GM19468 (cell line): Measurements from ENCODE around the gene BPIFB6.

Source experiments
- ATAC-seq: cut with Tn5 transposase; IDR thresholded peaks from one replicate; pipeline ENCODE4 v1.9.1; 2021; ENCODE audit warnings: mild to moderate bottlenecking, moderate library complexity, moderate number of reproducible peaks; ENCODE audit not compliant: unreplicated experiment; ENCODE audit errors: extremely low read depth

The BPIFB6 gene

GRCh38 chr20:33014336-33015113 is 16.9 kb upstream of the BPIFB6 start:
- no peak for ATAC-seq

GRCh38 chr20:33015114-33015484 is 16.3 kb upstream of the BPIFB6 start:
- ATAC-seq, result no peak

- ATAC-seq, result no peak
Measured at GRCh38 chr20:33015700-33016580, 15.5 kb upstream of the BPIFB6 start.

- ATAC-seq, result no peak
Measured at GRCh38 chr20:33016581-33017109, 14.8 kb upstream of the BPIFB6 start.

GRCh38 chr20:33017542-33017941 is 13.9 kb upstream of the BPIFB6 start:
- ATAC-seq, result no peak

- no peak for ATAC-seq
Measured at GRCh38 chr20:33018169-33018931, 13.1 kb upstream of the BPIFB6 start.

GRCh38 chr20:33019465-33020277 is 11.8 kb upstream of the BPIFB6 start:
- ATAC-seq, result no peak

- no peak for ATAC-seq
Measured at GRCh38 chr20:33020278-33021161, 10.9 kb upstream of the BPIFB6 start.

- no peak for ATAC-seq
Measured at GRCh38 chr20:33021879-33022278, 9.6 kb upstream of the BPIFB6 start.

- no peak for ATAC-seq
Measured at GRCh38 chr20:33022289-33022688, 9.2 kb upstream of the BPIFB6 start.

GRCh38 chr20:33022694-33023438 is 8.6 kb upstream of the BPIFB6 start:
- no peak for ATAC-seq

- ATAC-seq, result no peak
Measured at GRCh38 chr20:33023439-33024242, 7.8 kb upstream of the BPIFB6 start.

- no peak for ATAC-seq
Measured at GRCh38 chr20:33024243-33024560, 7.2 kb upstream of the BPIFB6 start.

- ATAC-seq, result no peak
Measured at GRCh38 chr20:33024609-33025317, 6.7 kb upstream of the BPIFB6 start.

GRCh38 chr20:33025318-33025876 is 6.1 kb upstream of the BPIFB6 start:
- ATAC-seq, result no peak

GRCh38 chr20:33026072-33026778 is 5.2 kb upstream of the BPIFB6 start:
- no peak for ATAC-seq
